NCI-H187 treated with DMSO at 0.1 percent for 48 hours (cell line): ENCODE results near the gene ACAD11.
"Not testable (repeated sequence)": the region's sequence is repeated elsewhere in the genome, so short reads cannot be mapped to it uniquely, and the experiment has no call there.

Experiments
- DNase-seq: peaks from one replicate; lab custom pipeline; 2025; lab: John Stamatoyannopoulos, UW

The ACAD11 gene

DNA sequence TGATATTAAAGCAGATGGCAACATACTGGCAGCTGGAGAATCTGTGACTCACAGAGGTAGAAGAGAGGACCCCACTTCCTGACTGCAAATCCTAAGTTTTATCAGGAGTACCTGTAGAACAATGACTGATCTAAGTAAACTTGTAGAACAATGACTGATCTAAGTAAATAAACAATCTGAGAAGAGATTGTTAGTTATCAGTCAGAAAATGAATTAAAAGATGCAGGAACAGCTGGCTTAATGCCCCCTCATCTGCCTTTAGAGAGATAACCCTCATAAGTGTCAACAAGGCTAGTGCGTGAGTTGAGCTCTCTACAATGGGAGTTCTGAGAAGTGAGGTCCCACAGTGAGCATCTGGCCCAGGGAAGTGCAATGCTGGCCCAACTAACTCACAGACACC, 14.6 kb downstream of the ACAD11 start:
- no peak for DNase-seq

DNA sequence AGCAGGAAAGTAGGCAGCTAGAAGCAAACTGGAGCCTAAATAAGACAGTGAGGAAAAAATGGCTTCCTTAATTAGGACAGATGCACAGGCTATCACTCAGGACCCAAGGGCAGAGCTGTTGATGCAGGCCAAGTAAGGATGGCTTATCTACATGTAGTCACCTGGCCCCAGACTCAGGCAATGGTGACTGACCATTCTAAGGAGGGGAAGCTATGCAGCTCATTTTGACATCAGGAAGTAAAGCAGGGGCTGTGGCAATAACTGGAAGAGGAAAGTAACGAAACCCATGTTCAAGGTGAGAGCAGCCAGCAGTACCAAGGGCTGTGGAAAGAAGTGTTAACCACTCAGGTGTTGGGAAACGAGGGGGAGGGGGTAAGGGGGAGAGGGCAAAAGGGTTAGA, 16.2 kb downstream of the ACAD11 start:
- no peak for DNase-seq

DNA sequence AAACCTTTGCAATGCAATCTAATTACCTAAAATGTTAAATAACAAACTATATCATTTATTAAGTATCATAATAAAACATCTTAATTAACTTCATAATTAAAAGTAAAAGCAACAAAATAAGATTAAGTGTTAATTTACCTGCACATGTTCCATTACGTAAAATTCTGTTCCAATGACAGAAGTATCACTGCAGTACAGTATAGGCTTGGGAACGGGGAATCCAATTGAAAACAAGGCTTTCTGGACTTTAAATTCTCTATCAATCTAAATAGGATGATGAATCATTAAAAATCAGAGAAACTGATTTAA, 17.1 kb downstream of the ACAD11 start:
- no peak for DNase-seq

DNA sequence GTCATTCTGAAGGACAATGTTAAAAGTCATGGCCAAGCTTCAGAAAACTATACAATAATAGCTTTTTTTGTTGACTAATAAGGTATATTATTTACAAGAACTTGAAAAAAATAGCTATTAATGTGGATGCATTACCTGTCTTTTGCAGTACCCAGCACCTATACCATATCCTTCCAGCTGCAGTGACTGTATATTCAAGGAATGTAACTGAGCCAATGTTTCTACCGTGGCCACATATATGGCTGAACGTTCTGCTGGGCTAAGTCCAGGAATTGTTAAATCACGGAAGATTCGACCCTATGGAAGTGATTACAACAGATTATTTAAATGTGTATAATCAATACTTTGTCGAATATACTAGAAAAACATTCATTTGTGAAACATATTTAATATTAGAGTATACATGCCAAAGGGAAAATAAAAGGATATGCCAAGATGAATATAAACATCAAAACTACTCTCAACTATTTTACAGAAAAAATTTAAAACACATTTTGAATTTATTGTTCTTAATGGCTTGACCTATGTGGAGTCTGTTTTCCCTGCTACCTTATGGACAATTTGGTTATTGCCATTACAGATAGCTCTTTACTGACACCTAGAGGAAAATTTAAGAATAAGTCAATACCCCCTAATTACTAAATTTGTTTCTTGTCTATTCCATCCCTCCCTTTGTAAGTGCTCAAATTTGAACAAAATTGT, 17.6 kb downstream of the ACAD11 start:
- DNase-seq: peak; percentile 37

DNA sequence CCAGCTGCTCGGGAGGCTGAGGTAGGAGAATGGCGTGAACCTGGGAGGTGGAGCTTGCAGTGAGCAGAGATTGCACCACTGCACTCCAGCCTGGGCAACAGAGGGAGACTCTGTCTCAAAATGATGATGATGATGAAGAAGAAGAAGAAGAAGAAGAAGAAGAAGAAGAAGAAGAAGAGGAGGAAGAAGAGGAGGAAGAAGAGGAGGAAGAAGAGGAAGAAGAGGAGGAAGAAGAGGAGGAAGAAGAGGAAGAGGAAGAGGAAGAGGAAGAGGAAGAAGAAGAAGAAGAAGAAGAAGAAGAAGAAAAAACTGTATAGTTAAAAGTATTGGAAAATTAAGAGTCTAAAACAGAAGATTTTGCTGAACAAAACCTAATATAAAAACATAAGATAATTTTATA, 18.2 kb downstream of the ACAD11 start:
- not testable (repeated sequence) for DNase-seq

DNA sequence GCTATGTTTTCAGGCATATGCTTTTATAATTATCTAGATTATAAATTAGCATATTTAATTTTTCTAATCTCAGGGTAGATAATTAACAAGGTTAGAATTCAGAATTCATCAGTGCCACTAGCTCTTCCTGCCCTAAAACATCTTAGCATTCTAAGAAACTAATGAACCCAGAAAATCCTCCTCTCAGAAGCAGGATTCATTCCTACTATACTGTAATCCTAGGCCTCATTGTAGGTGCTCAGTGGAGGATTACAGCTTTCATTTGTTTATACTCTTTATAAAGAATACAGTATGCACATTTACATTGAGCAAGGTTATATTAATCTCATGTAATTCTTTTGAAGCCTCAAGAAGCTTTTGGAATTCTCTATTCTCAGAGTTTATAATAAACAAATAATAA, 20.9 kb downstream of the ACAD11 start:
- DNase-seq: no peak

DNA sequence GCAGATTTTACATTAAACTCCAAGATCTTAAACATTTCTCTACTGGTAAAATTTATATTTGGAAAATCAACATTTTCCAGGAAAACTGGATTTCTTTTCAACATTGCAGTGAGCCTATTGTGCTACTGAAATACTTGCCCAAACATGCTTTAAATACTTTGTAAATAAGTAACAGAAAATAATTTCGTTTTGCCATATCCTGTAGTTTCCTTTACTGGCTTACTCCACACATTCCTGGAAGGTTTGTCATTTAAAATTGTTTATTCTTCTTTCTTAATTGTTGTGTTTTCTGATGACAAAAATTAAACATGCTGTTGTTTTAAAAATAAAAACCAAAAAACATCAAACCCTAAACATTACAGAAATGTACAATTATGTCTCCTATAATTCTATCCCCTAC, 22.0 kb downstream of the ACAD11 start:
- DNase-seq: no peak

DNA sequence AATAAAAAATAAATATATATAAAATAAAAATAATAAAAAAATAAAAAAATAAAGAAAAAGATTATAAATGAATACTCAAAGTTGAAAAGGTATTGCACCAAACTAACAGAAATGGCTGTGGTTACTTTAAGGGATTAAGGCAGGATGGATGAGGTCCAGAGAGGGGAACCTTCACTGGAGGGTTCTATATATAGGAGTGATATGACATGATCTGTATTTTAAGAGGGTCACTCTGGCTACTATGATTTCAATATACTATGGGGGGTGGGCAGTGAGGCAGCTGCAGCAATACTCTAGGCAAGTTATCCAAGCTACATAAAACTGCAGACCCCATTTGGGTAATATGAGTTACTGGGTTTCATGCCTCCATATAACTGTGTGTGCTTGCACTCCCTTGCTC, 24.6 kb downstream of the ACAD11 start:
- DNase-seq: no peak

DNA sequence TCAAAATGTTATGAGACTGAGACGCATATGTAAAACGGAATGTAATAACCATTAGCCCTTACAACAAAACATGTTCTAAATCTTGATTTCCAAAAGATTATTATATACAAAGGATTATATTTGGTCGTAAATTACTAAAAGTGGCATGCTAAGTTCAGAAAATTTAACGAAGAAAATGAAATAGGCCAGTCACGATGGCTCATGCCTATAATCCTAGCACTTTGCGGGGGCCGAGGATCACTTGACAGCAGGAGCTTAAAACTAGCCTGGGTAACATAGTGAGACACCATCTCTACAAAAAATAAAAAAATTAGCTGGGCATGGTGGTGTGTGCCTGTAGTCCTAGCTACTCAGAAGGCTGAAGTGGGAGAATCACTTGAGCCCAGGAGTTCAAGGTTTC, 29.0 kb downstream of the ACAD11 start:
- no peak for DNase-seq

DNA sequence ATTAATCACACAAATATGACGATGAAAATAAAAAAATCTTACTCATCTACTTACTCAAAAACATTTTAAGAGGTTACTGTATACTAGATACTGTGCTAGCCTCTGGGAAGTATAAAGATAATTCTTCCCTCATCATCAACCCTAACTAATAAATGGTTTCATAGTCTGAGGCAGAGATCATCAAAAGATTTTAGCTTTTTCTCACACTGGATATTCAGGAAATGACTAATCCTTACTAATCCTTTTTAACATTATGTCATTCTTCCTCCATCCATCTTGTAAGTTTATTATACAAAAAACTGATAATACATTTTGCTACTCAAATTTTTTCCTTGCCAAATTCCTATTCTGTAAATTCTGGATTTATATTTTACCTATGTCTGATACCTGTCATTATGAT, 29.7 kb downstream of the ACAD11 start:
- DNase-seq: no peak

DNA sequence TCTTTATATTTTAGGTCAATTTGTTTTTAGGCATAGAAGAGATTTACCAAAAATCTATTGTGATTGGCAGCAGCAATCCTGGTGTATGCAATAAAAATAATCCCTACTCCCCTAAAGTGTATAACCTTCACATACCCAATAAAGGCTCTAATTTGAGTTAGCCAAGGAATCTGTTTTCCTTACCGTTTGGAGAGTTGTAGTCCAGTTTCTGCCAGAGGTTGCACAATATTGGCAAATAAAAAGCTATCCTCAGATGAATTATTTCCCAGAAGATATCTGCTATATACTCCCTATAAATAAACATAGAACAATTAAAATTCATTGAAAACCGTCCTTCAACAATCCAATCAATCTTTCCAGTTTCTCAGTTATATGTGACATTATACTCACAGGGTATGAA, 31.5 kb downstream of the ACAD11 start:
- no peak for DNase-seq

DNA sequence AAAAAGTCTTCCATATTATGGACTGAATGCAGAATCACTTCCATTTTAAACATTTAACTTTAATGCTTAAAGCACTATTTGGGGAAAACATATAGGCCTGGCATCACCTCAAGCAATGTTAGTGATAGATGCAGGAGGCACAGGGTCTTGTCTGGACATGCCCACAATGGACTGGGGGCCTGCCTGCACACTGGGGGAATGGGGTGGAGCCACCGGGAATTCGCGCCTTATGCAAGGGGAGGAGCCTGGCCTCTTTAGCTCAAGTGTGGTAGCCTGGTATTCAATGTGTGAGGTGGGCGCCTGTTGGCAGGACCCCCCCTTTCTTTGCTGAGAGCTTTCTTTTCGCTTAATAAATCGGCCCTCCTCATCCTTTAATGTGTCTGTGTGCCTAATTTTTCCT, 32.7 kb downstream of the ACAD11 start:
- DNase-seq: no peak

DNA sequence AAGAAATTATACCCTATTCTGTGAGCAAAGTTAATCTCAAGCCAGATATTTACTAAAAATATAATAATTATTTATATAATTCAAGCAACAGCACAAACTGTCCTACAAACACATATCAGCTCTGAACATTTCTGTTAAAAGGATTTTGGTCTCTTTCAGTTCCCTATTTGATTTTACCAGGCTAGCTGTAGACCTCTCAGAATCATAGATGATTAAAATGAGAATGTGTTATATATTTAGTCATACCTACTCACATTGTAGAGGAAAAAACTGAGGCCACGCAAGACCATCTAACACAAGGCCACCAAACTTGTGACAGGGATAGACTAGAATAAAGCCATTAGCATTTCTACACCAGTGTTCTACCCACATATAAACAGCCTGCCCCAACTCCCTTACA, 34.0 kb downstream of the ACAD11 start:
- no peak for DNase-seq

DNA sequence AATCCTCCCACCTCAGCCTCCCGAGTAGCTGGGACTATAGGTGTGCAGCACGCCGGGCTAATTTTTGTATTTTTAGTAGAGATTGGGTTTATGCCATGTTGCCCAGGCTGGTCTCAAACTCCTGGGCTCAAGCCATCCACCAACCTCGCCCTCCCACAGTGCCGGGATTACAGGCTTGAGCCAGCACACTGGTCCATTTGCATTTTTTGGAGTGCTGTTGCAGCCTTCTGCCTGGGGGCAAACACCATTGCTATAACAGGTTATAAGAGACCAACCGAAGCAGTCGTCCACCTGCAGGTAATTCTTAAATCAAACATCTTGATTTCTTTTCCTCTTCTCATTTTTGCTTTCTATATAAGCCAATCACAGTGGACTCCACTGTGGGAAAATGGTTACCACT, 34.8 kb downstream of the ACAD11 start:
- no peak for DNase-seq

DNA sequence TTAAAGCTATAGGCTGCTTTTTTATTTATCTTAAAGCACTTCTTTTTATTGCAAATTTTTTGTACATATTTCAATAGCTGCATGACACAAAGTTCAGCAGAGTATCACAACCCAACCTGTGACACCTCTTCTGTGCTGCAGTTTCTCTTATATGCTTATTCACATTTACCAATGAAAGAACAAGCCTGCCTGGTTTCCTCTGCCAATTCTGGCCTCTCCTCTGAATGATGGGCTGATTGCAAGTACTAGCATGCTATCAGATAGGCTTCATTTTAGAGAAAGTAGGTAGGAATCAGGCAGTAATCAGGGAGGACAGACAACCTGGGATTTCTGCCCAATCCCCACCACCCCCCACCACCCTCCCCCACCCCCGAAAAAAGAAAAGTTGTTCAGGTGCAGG, 36.0 kb downstream of the ACAD11 start:
- DNase-seq: no peak

DNA sequence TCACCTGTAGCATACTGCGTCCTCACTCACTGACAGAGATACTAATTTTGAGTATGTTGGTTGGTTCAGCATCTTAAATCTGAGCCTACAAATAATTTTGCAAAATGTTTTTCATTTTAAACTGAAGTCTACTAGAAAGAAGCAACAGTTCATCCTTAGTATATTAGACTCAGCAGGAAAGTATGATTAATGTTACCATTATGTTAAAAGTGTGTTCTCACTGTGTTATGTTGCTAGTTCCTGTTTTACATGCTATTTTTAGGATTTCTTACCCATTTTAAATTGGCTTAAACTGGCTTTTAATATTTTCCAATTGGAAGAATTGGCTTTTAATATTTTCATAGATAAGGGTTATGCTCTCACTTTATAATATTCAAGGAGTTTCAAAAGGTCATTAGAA, 36.8 kb downstream of the ACAD11 start:
- DNase-seq: no peak

DNA sequence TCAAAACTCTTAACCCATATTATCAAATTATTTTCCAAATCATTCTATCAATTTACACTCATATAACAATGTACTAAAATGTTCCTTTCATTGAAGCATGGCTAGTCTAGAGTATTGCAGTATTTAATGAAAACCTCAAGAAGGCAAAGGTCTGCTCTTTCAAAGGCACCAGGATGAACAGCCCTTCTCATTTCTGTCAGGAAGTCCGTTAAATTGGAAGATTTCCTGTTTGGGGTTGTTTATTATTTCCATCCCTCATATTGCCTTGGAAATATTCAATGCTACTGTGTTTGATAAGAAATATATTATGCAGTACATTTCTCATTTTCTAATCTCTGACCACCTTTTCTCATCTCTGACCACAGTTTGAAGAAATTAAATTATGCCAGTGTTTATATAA, 37.5 kb downstream of the ACAD11 start:
- DNase-seq: no peak

DNA sequence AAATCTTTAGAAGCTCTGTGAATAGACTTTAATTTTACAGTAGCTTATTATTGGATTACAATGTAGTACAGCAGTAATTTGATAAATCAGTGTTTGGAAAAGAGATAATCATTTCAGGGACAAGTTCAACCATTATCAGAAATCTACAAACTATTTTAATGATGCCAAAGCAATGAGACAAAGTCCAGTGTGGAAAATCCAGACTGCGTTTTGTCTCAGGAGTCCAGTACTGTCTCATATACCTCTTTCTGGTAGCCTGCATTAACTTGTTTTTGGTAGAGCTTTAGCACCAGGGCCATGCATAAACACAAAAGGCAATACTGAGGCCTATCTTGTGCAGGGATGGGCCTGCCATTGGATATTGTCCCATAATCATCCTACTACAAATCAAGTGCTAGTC, 42.8 kb downstream of the ACAD11 start:
- no peak for DNase-seq

DNA sequence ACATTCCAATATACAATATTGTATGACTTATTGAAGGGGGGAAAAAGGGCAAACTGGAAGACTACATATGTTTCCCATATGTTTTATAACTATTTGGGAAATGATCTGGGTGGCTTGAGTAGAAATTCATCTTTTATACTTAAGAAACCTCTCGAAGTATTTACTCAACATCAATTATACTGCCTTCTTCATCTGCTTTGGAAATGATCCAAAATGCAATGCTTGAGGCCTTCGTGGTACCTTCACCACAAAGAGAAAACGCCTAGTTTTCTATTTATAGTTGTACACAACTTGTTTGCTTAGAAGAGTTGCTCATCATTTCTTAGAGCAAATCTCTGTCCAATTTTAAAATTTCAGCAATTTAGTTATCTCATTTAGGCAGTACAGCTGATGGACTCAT, 43.7 kb downstream of the ACAD11 start:
- no peak for DNase-seq

DNA sequence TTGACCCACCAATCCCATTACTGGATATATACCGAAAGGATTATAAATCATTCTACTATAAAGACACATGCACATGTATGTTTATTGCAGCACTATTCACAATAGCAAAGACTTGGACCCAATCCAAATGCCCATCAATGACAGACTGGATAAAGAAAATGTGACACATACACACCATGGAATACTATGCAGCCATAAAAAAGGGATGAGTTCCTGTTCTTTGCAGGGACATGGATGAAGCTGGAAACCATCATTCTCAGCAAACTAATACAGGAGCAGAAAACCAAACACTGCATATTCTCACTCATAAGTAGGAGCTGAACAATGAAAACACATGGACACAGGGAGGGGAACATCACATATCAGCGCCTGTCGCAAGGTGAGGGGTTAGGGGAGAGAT, 44.3 kb downstream of the ACAD11 start:
- DNase-seq: not testable (repeated sequence)

DNA sequence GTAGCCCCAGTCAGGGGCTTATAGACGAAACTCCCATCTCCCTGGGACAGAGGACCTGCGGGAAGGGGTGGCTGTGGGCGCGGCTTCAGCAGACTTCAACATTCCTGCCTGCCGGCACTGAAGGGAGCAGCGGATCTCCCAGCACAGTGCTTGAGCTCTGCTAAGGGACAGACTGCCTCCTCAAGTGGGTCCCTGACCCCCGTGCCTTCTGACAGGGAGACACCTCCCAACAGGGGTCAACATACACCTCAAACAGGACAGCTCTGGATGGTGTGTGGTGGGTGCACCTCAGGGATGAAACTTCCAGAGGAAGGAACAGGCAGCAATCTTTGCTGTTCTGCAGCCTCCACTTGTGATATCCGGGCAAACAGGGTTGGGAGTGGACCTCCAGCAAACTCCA, 53.0 kb downstream of the ACAD11 start:
- not testable (repeated sequence) for DNase-seq

DNA sequence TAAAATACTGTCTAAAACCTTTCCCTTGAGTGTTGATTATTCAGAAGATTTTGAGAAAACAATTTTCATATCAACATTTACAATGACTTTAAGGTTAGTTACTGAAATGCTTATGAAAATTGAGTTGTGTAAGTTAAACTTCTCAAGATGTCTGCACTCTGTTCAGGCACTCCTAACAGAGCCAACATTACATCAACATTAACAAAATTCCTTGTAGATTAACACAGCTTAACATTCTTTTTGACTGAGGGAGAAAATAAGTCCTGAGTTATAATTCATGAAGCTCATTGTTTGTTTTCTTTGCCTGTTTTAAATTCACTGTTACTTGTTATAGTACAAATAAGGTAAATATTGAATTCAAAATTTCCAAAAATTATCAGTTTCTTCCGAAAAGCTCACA, 53.5 kb downstream of the ACAD11 start:
- no peak for DNase-seq

DNA sequence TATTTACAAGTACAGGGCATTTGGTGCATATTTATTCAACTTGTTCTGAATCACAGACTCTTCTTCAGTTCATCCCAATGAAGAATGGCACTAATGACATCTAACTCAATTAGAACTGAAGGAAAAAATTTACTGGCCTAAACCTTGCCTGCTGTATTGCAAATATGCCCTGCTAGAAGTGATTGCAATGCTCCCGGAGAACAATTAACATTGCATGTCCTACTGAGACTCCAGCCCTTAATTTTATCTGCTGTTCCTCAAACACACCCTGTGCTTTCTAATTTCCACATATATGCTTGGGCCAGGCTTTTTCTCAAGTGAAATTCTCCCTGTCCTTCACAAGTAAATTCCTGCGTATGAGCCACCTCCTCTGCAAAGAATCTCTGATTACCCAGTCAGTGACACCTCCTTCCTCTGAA, 54.2 kb downstream of the ACAD11 start:
- DNase-seq: no peak

DNA sequence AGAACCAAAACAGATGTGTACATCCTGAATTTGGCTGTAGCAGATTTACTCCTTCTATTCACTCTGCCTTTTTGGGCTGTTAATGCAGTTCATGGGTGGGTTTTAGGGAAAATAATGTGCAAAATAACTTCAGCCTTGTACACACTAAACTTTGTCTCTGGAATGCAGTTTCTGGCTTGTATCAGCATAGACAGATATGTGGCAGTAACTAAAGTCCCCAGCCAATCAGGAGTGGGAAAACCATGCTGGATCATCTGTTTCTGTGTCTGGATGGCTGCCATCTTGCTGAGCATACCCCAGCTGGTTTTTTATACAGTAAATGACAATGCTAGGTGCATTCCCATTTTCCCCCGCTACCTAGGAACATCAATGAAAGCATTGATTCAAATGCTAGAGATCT, 59.0 kb downstream of the ACAD11 start:
- not testable (repeated sequence) for DNase-seq

DNA sequence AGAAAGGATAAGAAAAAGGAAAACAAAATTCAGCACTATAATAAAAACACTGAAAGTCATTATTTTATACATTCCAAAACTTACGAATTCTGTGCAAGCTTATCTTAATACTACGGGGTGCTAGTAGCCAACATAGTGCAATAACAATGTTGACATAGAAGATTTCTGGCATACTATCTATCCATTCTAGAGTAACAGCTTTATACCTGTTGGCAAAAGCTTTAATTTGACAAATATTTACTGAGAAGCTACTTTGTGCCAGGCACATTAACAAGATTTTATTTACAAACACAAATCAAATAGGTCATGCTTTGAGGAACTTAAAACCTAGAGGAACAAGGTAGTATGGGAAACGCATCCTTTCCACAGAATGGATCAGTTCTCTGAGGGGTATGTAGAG, 61.4 kb downstream of the ACAD11 start:
- no peak for DNase-seq
